HepG2 (cell line): ENCODE data around the gene TGM2. TPM values are rescaled to one million over a fixed set of nuclear protein-coding genes. Genes with fewer than 3 reads are reported as not detected.

ENCODE experiments used
- CREB1 ChIP-seq, 2 experiments: fragments of 450-650 bp in 1 of 2; IDR thresholded peaks; 2 replicates each; pipeline ENCODE4 v1.6.1; 2016 to 2017; ENCODE audit warnings: control low read depth in 1 of 2, mild to moderate bottlenecking in 1 of 2, missing compliant biosample characterization in 1 of 2, missing genetic modification characterization in 1 of 2
- HNF1B ChIP-seq: sonication (generic); formaldehyde crosslinking; IDR thresholded peaks from 2 replicates; pipeline ENCODE4 v1.5.1; 2020; ENCODE audit warnings: mild to moderate bottlenecking, moderate library complexity, missing genetic modification reagents
- HNRNPL ChIP-seq: fragments of 200-400 bp; formaldehyde crosslinking; IDR thresholded peaks from 2 replicates; pipeline ENCODE4 v1.6.1; 2017; ENCODE audit warnings: mild to moderate bottlenecking, low read depth, low read length
- HOXA3 ChIP-seq: sonication (generic); formaldehyde crosslinking; IDR thresholded peaks from 2 replicates; pipeline ENCODE4 v1.5.0; 2020; ENCODE audit warnings: missing genetic modification reagents
- RXRB ChIP-seq: IDR thresholded peaks from 2 replicates; pipeline ENCODE4 v1.6.1; 2016; ENCODE audit warnings: borderline replicate concordance, missing genetic modification reagents, missing compliant biosample characterization
- TBP ChIP-seq: sonication (generic); formaldehyde crosslinking; IDR thresholded peaks from 2 replicates; pipeline ENCODE4 v1.5.0; 2020; ENCODE audit warnings: missing genetic modification reagents
- ZIK1 ChIP-seq: sonication (generic); formaldehyde crosslinking; IDR thresholded peaks from 2 replicates; pipeline ENCODE4 v1.5.0; 2020; ENCODE audit warnings: mild to moderate bottlenecking, low read depth, missing genetic modification reagents, borderline replicate concordance
- ZSCAN9 ChIP-seq: IDR thresholded peaks from 2 replicates; pipeline ENCODE4 v1.6.1; 2016; ENCODE audit warnings: borderline replicate concordance
- polyA plus RNA-seq, 8 experiments: library from polyadenylated mRNA; depleted of rRNA in 3 of 8; stranded (reverse) in 7 of 8; unstranded in 1 of 8; fragments of >200 nt; fragmentation: Illumina TruSeq in 4 of 8; extraction: Trizol in 4 of 8; gene quantifications; 2 replicates each; pipeline versions ENCODE4 v1.2.1 to v1.2.3, GENCODE V29; 2011 to 2016; ENCODE audit warnings: low read depth in 4 of 8, missing spikeins in 1 of 8, mixed read lengths in 1 of 8; ENCODE audit not compliant: insufficient read depth in 1 of 8
- total RNA-seq, 5 experiments: library from RNA; depleted of rRNA; stranded (reverse); fragments of >200 nt; fragmentation: Illumina TruSeq; extraction: Trizol; gene quantifications; 2 replicates each; pipeline ENCODE4 v1.2.3, GENCODE V29; 2016; ENCODE audit warnings: low read depth in 1 of 5
- TF ChIP-seq, protein P1 (sequence below): sonication (generic); formaldehyde crosslinking; IDR thresholded peaks from 2 replicates; pipeline ENCODE4 v1.5.0; 2020; ENCODE audit warnings: mild to moderate bottlenecking, missing genetic modification reagents

Gene TGM2
- total and polyA plus RNA-seq, 2 of the 13 experiments (the other 11 are each of a cell fraction or from before 2014, with no cell fraction given), result 4.2 to 46.4 TPM

- TF ChIP-seq HNF1B (CRISPR knock-in tag) (0 out of 2 replicates have a peak, but pooled peaks have one; percentile 27), ZSCAN9 (CRISPR knock-in tag) (no peak), HNRNPL (0 out of 2 replicates have a peak, but pooled peaks have one; percentile 5), ZIK1 (CRISPR knock-in tag) (0 out of 2 replicates have a peak, but pooled peaks have one; percentile 44), CREB1 (IDR thresholded peaks at IDR 0.05) (peak; percentile 74), CREB1 (CRISPR knock-in tag; IDR thresholded peaks at IDR 0.05) (no peak), RXRB (CRISPR knock-in tag) (0 out of 2 replicates have a peak, but pooled peaks have one; percentile 4), HOXA3 (CRISPR knock-in tag) (0 out of 2 replicates have a peak, but pooled peaks have one; percentile 0), TBP (no peak)
- TF ChIP-seq, protein P1, sequence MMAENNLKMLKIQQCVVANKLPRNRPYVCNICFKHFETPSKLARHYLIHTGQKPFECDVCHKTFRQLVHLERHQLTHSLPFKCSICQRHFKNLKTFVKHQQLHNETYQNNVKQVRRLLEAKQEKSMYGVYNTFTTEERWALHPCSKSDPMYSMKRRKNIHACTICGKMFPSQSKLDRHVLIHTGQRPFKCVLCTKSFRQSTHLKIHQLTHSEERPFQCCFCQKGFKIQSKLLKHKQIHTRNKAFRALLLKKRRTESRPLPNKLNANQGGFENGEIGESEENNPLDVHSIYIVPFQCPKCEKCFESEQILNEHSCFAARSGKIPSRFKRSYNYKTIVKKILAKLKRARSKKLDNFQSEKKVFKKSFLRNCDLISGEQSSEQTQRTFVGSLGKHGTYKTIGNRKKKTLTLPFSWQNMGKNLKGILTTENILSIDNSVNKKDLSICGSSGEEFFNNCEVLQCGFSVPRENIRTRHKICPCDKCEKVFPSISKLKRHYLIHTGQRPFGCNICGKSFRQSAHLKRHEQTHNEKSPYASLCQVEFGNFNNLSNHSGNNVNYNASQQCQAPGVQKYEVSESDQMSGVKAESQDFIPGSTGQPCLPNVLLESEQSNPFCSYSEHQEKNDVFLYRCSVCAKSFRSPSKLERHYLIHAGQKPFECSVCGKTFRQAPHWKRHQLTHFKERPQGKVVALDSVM, result no peak
Measured at GRCh38 chr20:38126932-38127621, 38.0 kb downstream of the TGM2 start (continued).
